GM19468 (cell line): ENCODE measurements around the gene OR14K1.
"Not testable (repeated sequence)": the region's sequence is repeated elsewhere in the genome, so short reads cannot be mapped to it uniquely, and the experiment has no call there.

Experiments
- ATAC-seq: cut with Tn5 transposase; IDR thresholded peaks from one replicate; pipeline ENCODE4 v1.9.1; 2021; ENCODE audit warnings: mild to moderate bottlenecking, moderate library complexity, moderate number of reproducible peaks; ENCODE audit not compliant: unreplicated experiment; ENCODE audit errors: extremely low read depth

The OR14K1 gene

GRCh38 chr1:247738315-247738714 is at the start of gene OR14K1:
TSS of gene OR14K1 (plus strand) at chr1:247738615. CDS start at chr1:247738615, 0 bp downstream.
- ATAC-seq: no peak

- no peak for ATAC-seq
Observed at GRCh38 chr1:247701338-247701737, 37.1 kb upstream of the OR14K1 start.

- ATAC-seq: not testable (repeated sequence)
Observed at GRCh38 chr1:247710681-247711080, 27.7 kb upstream of the OR14K1 start.

GRCh38 chr1:247713753-247714152 is 24.7 kb upstream of the OR14K1 start:
- no peak for ATAC-seq

- no peak for ATAC-seq
Observed at GRCh38 chr1:247716546-247716945, 21.9 kb upstream of the OR14K1 start, which contains the start of gene OR6F1. TSS of gene OR6F1 (minus strand) at chr1:247716646. CDS start at chr1:247712755, 3,891 bp downstream.

GRCh38 chr1:247721222-247721621 is 17.2 kb upstream of the OR14K1 start:
- ATAC-seq: no peak

GRCh38 chr1:247740721-247741120 is 2.3 kb downstream of the OR14K1 start:
- no peak for ATAC-seq

- no peak for ATAC-seq
Observed at GRCh38 chr1:247741756-247742155, 3.3 kb downstream of the OR14K1 start.

GRCh38 chr1:247742215-247742760 is 3.9 kb downstream of the OR14K1 start:
- ATAC-seq: not testable (repeated sequence)

GRCh38 chr1:247746391-247746935 is 8.0 kb downstream of the OR14K1 start:
- ATAC-seq: no peak

GRCh38 chr1:247747616-247748015 is 9.2 kb downstream of the OR14K1 start:
- no peak for ATAC-seq

GRCh38 chr1:247748041-247748440 is 9.6 kb downstream of the OR14K1 start, which contains the start of gene OR14A2:
TSS of gene OR14A2 (minus strand) at chr1:247748141.
- no peak for ATAC-seq

GRCh38 chr1:247749870-247750269 is 11.5 kb downstream of the OR14K1 start:
- ATAC-seq: no peak

- not testable (repeated sequence) for ATAC-seq
Observed at GRCh38 chr1:247754311-247754710, 15.9 kb downstream of the OR14K1 start.

- no peak for ATAC-seq
Observed at GRCh38 chr1:247760456-247760855, 22.0 kb downstream of the OR14K1 start, which contains the start of gene OR1C1. TSS of gene OR1C1 (minus strand) at chr1:247760556. CDS start at chr1:247758406, 2,150 bp downstream.

GRCh38 chr1:247769603-247770002 is 31.2 kb downstream of the OR14K1 start:
- ATAC-seq: no peak
